Right renal cortex interstitium (tissue), 3 donors: Measurements from ENCODE around the gene LIMS1. TPM values are rescaled to one million over a fixed set of nuclear protein-coding genes. Genes with fewer than 3 reads are reported as not detected.
"Not testable (repeated sequence)": the region's sequence is repeated elsewhere in the genome, so short reads cannot be mapped to it uniquely, and the experiment has no call there.

Experiments
- DNase-seq, 3 donors: peaks; one replicate each; pipeline ENCODE4 v3.0.0-alpha.2; 2013; ENCODE audit warnings: low read depth in 3 of 3, low spot score in 2 of 3
- polyA plus RNA-seq, 3 donors: library from polyadenylated mRNA; unstranded; fragments of 120-200 nt; gene quantifications; one replicate each; pipeline ENCODE4 v1.2.1, GENCODE V29; 2013; ENCODE audit not compliant: insufficient read length in 3 of 3

LIMS1 gene
- polyA plus RNA-seq, 3 donors, result 50.6 to 53.8 (median 53.1) TPM

- not testable (repeated sequence) for DNase-seq
Measured at GRCh38 chr2:108655270-108655669, 121.0 kb downstream of the LIMS1 start.

- DNase-seq, result not testable (repeated sequence)
Measured at GRCh38 chr2:108656282-108656681, 122.0 kb downstream of the LIMS1 start.

GRCh38 chr2:108657517-108657916 lies 123.2 kb downstream of the LIMS1 start:
- not testable (repeated sequence) for DNase-seq

GRCh38 chr2:108658553-108658952 lies 124.3 kb downstream of the LIMS1 start:
- not testable (repeated sequence) for DNase-seq

GRCh38 chr2:108661493-108661892 lies 127.2 kb downstream of the LIMS1 start:
- not testable (repeated sequence) for DNase-seq

GRCh38 chr2:108662207-108662612 lies 127.9 kb downstream of the LIMS1 start:
- not testable (repeated sequence) for DNase-seq

GRCh38 chr2:108663346-108663745 lies 129.1 kb downstream of the LIMS1 start:
- DNase-seq, result not testable (repeated sequence)

- DNase-seq, result not testable (repeated sequence)
Measured at GRCh38 chr2:108664089-108664488, 129.8 kb downstream of the LIMS1 start.

- DNase-seq, result not testable (repeated sequence)
Measured at GRCh38 chr2:108664979-108665378, 130.7 kb downstream of the LIMS1 start.

GRCh38 chr2:108665975-108666374 lies 131.7 kb downstream of the LIMS1 start:
- not testable (repeated sequence) for DNase-seq

GRCh38 chr2:108667140-108667539 lies 132.9 kb downstream of the LIMS1 start:
- not testable (repeated sequence) for DNase-seq

- not testable (repeated sequence) for DNase-seq
Measured at GRCh38 chr2:108670282-108670681, 136.0 kb downstream of the LIMS1 start.

- DNase-seq, result not testable (repeated sequence)
Measured at GRCh38 chr2:108672200-108672805, 138.0 kb downstream of the LIMS1 start.

- not testable (repeated sequence) for DNase-seq
Measured at GRCh38 chr2:108676522-108676921, 142.3 kb downstream of the LIMS1 start.

GRCh38 chr2:108677239-108677744 lies 143.0 kb downstream of the LIMS1 start:
- not testable (repeated sequence) for DNase-seq

GRCh38 chr2:108678198-108678651 lies 144.0 kb downstream of the LIMS1 start:
- not testable (repeated sequence) for DNase-seq

- DNase-seq, result not testable (repeated sequence)
Measured at GRCh38 chr2:108680805-108681204, 146.5 kb downstream of the LIMS1 start.

- DNase-seq, result not testable (repeated sequence)
Measured at GRCh38 chr2:108688818-108689756, 154.8 kb downstream of the LIMS1 start.

- not testable (repeated sequence) for DNase-seq
Measured at GRCh38 chr2:108690001-108690400, 155.7 kb downstream of the LIMS1 start.

GRCh38 chr2:108691447-108691846 lies 157.2 kb downstream of the LIMS1 start:
- DNase-seq, result no peak

GRCh38 chr2:108701208-108701607 lies 166.9 kb downstream of the LIMS1 start:
- DNase-seq, result no peak
